ENCODE results near the gene GATA6. TPM values are rescaled to one million over a fixed set of nuclear protein-coding genes. Genes with fewer than 3 reads are reported as not detected.

Gene GATA6
- total and polyA plus RNA-seq, 2 of the 13 experiments (the other 11 are each of a cell fraction or from before 2014, with no cell fraction given), result 0.84 to 3.2 TPM

DNA sequence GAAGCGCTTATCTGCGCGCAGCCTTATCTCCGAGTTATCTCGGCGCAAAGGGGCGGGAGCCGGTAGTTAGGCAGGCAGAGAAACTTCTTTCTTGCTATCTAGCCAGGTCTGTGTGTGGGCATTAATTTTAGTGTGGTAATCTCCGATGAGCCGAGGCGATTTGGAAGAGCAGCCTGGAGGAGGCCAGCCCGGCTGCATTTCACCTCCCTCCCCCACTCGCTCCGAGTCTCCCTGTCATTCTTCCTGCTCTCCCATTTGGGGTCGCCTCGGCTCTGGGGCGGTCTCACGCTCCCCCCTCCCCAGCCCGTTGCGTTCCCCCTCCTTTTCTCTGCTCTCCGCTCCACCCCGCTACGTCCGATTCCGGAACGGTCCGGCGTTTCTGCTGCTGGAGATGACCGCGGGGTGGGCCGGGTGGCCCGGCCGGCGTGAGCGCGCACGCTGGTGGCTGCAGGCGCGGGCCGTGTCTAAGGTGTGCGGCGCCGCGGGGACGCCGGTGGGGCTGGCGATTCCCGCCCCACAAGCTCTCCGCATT, 566 bp downstream of the GATA6 start (continued):
- TF ChIP-seq, protein P1, sequence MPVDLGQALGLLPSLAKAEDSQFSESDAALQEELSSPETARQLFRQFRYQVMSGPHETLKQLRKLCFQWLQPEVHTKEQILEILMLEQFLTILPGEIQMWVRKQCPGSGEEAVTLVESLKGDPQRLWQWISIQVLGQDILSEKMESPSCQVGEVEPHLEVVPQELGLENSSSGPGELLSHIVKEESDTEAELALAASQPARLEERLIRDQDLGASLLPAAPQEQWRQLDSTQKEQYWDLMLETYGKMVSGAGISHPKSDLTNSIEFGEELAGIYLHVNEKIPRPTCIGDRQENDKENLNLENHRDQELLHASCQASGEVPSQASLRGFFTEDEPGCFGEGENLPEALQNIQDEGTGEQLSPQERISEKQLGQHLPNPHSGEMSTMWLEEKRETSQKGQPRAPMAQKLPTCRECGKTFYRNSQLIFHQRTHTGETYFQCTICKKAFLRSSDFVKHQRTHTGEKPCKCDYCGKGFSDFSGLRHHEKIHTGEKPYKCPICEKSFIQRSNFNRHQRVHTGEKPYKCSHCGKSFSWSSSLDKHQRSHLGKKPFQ (CRISPR knock-in tag; IDR thresholded peaks at IDR 0.05; ENCODE audit: insufficient replicate concordance), result no peak
- TF ChIP-seq HNRNPLL (IDR thresholded peaks at IDR 0.05; ENCODE audit: low read depth, low read length, poor library complexity, severe bottlenecking) (peak; percentile 81), ZNF383 (CRISPR knock-in tag; IDR thresholded peaks at IDR 0.05; ENCODE audit: borderline replicate concordance) (no peak), AGO2 (optimal IDR thresholded peaks at IDR 0.05; ENCODE audit: low read depth, low read length) (peak; percentile 65), HNRNPL (IDR thresholded peaks at IDR 0.05; ENCODE audit: low read depth, low read length) (no peak), ZNF713 (CRISPR knock-in tag; IDR thresholded peaks at IDR 0.05) (no peak), RFX5 (IDR thresholded peaks at IDR 0.05; ENCODE audit: low read depth, low read length) (no peak), HIC2 (CRISPR knock-in tag; IDR thresholded peaks at IDR 0.05; ENCODE audit: low read depth) (no peak), SAP130 (CRISPR knock-in tag; IDR thresholded peaks at IDR 0.05; ENCODE audit: low read depth) (peak; percentile 7; the same call in 1 of the 2 replicates), ZNF644 (CRISPR knock-in tag; IDR thresholded peaks at IDR 0.05; ENCODE audit: low read depth) (no peak), ZNF350 (CRISPR knock-in tag; IDR thresholded peaks at IDR 0.05; ENCODE audit: borderline replicate concordance, low read depth) (peak; percentile 45; the same call in 1 of the 2 replicates), GATA4 (IDR thresholded peaks at IDR 0.05; ENCODE audit: borderline replicate concordance, low read depth) (no peak), MXD1 (CRISPR knock-in tag; IDR thresholded peaks at IDR 0.05) (peak; percentile 32; the same call in 1 of the 2 replicates), PRDM15 (CRISPR knock-in tag; IDR thresholded peaks at IDR 0.05) (no peak)
- TF ChIP-seq, protein P2, sequence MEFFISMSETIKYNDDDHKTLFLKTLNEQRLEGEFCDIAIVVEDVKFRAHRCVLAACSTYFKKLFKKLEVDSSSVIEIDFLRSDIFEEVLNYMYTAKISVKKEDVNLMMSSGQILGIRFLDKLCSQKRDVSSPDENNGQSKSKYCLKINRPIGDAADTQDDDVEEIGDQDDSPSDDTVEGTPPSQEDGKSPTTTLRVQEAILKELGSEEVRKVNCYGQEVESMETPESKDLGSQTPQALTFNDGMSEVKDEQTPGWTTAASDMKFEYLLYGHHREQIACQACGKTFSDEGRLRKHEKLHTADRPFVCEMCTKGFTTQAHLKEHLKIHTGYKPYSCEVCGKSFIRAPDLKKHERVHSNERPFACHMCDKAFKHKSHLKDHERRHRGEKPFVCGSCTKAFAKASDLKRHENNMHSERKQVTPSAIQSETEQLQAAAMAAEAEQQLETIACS (CRISPR knock-in tag; IDR thresholded peaks at IDR 0.05), result peak; percentile 74
- TF ChIP-seq, protein P3, sequence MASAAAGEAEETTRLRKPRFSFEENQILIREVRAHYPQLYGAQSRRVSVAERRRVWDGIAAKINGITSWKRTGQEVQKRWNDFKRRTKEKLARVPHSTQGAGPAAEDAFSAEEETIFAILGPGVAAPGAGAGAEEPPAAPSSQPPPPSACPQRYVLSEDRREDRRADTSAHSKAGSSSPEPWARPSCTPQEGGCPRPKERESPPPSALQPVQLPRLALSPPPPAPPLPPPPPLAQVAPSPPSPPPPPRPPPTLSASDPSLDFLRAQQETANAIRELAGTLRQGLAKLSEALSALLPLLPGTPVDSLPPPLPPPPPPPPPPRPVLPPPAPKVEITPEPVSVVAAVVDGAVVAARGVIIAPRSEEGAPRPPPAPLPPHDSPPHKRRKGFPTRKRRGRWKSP (CRISPR knock-in tag; IDR thresholded peaks at IDR 0.05), result peak; percentile 37; the same call in 1 of the 2 replicates
- TF ChIP-seq, protein P4, sequence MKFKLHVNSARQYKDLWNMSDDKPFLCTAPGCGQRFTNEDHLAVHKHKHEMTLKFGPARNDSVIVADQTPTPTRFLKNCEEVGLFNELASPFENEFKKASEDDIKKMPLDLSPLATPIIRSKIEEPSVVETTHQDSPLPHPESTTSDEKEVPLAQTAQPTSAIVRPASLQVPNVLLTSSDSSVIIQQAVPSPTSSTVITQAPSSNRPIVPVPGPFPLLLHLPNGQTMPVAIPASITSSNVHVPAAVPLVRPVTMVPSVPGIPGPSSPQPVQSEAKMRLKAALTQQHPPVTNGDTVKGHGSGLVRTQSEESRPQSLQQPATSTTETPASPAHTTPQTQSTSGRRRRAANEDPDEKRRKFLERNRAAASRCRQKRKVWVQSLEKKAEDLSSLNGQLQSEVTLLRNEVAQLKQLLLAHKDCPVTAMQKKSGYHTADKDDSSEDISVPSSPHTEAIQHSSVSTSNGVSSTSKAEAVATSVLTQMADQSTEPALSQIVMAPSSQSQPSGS (CRISPR knock-in tag; IDR thresholded peaks at IDR 0.05), result no peak
